Osteoblast (primary cell): Measurements from ENCODE around the gene LRP6. TPM values are rescaled to one million over a fixed set of nuclear protein-coding genes. Genes with fewer than 3 reads are reported as not detected.

Experiments used
- DNase-seq: peaks from one replicate; pipeline ENCODE4 v3.0.0; 2011; ENCODE audit warnings: low spot score, mixed read lengths; ENCODE audit not compliant: insufficient read length; ENCODE audit errors: missing footprints
- H2AFZ ChIP-seq: 2 replicates; pipeline ENCODE4 v1.6.0; 2011; ENCODE audit warnings: mild to moderate bottlenecking, low read length
- H3K27ac ChIP-seq: 2 replicates; pipeline ENCODE4 v1.5.1; 2011; ENCODE audit warnings: mild to moderate bottlenecking, low read depth, low read length, moderate library complexity
- H3K27me3 ChIP-seq: 2 replicates; pipeline ENCODE4 v1.6.0; 2012; ENCODE audit warnings: mild to moderate bottlenecking, control low read depth, inconsistent platforms, low read length, moderate library complexity; ENCODE audit not compliant: insufficient read depth
- H3K36me3 ChIP-seq: 2 replicates; pipeline ENCODE4 v1.5.1; 2011; ENCODE audit warnings: mild to moderate bottlenecking, low read length, control low read depth, moderate library complexity; ENCODE audit not compliant: insufficient read depth
- H3K4me1 ChIP-seq: 2 replicates; pipeline ENCODE4 v1.5.1; 2011; ENCODE audit warnings: mild to moderate bottlenecking, low read length, control low read depth, moderate library complexity; ENCODE audit not compliant: insufficient read depth
- H3K4me2 ChIP-seq: 2 replicates; pipeline ENCODE4 v1.6.0; 2011; ENCODE audit warnings: mild to moderate bottlenecking, low read length; ENCODE audit not compliant: insufficient read depth
- H3K4me3 ChIP-seq: fragments of 200-600 bp; sonication (generic); 3 replicates; pipeline ENCODE4 v1.5.1; 2012; ENCODE audit warnings: mild to moderate bottlenecking, low read length, inconsistent platforms; ENCODE audit not compliant: insufficient read depth
- H3K79me2 ChIP-seq: 2 replicates; pipeline ENCODE4 v1.6.0; 2012; ENCODE audit warnings: mild to moderate bottlenecking, low read length, control low read depth, inconsistent platforms; ENCODE audit not compliant: insufficient read depth
- H3K9me3 ChIP-seq: 2 replicates; pipeline ENCODE4 v1.5.1; 2011; ENCODE audit warnings: low read depth, low read length, control low read depth
- H4K20me1 ChIP-seq: 2 replicates; pipeline ENCODE4 v1.6.0; 2012; ENCODE audit warnings: mild to moderate bottlenecking, low read length, control low read depth; ENCODE audit not compliant: insufficient read depth
- CTCF ChIP-seq: IDR thresholded peaks from 2 replicates; pipeline ENCODE4 v1.5.1; 2011; ENCODE audit warnings: mild to moderate bottlenecking, low read depth, low read length, moderate library complexity; ENCODE audit errors: extremely low read depth
- total RNA-seq: library from RNA; depleted of rRNA; stranded (reverse); fragments of >200 nt; gene quantifications from 2 replicates; pipeline ENCODE4 v1.2.3, GENCODE V29; 2012

LRP6 gene
- total RNA-seq, 1 donor, result 46.7 TPM

- Histone ChIP-seq H2AFZ (no peak overlapping the region), H4K20me1 (no peaks in the 10 kb centered on the region), H3K36me3 (no peaks in the 10 kb centered on the region), H3K4me3 (no peak overlapping the region), H3K4me1 (peaks cover 12% of the 10 kb centered on the region), H3K9me3 (no peaks in the 10 kb centered on the region), H3K79me2 (no peaks in the 10 kb centered on the region), H3K27me3 (no peaks in the 10 kb centered on the region), H3K4me2 (no peak overlapping the region), H3K27ac (no peak overlapping the region)
- TF ChIP-seq CTCF, result no peak
- no peak for DNase-seq
Observed at GRCh38 chr12:12281134-12281533, 14.3 kb upstream of the LRP6 start.

- Histone ChIP-seq H3K27ac (no peak overlapping the region), H3K27me3 (no peaks in the 10 kb centered on the region), H4K20me1 (no peaks in the 10 kb centered on the region), H2AFZ (peak overlapping the region; percentile 17), H3K36me3 (no peaks in the 10 kb centered on the region), H3K4me2 (no peak overlapping the region), H3K4me1 (peaks cover 12% of the 10 kb centered on the region), H3K79me2 (no peaks in the 10 kb centered on the region), H3K4me3 (no peak overlapping the region), H3K9me3 (no peaks in the 10 kb centered on the region)
- no peak for TF ChIP-seq CTCF
- DNase-seq, result no peak
Observed at GRCh38 chr12:12278899-12279298, 12.1 kb upstream of the LRP6 start.

- no peak overlapping the region for H3K27ac ChIP-seq
- no peaks in the 10 kb centered on the region for H4K20me1 ChIP-seq
- no peaks in the 10 kb centered on the region for H3K9me3 ChIP-seq
- H3K4me3 ChIP-seq, result no peak overlapping the region
- no peaks in the 10 kb centered on the region for H3K79me2 ChIP-seq
- no peak overlapping the region for H3K4me2 ChIP-seq
- no peak overlapping the region for H2AFZ ChIP-seq
- H3K36me3 ChIP-seq, result no peaks in the 10 kb centered on the region
- peaks cover 18% of the 10 kb centered on the region for H3K4me1 ChIP-seq
- H3K27me3 ChIP-seq, result no peaks in the 10 kb centered on the region
- no peak for DNase-seq
- TF ChIP-seq CTCF, result no peak
Observed at GRCh38 chr12:12275874-12276273, 9.0 kb upstream of the LRP6 start.

- Histone ChIP-seq H3K27ac (peak overlapping the region; percentile 87), H3K36me3 (no peaks in the 10 kb centered on the region), H3K27me3 (no peaks in the 10 kb centered on the region), H4K20me1 (no peaks in the 10 kb centered on the region), H3K4me1 (peaks cover 14% of the 10 kb centered on the region), H3K4me2 (peak overlapping the region; percentile 60), H2AFZ (peak overlapping the region; percentile 13), H3K79me2 (no peaks in the 10 kb centered on the region), H3K4me3 (no peak overlapping the region), H3K9me3 (no peaks in the 10 kb centered on the region)
- no peak for TF ChIP-seq CTCF
- DNase-seq, result peak; percentile 80
Observed at GRCh38 chr12:12273291-12273957, 6.6 kb upstream of the LRP6 start.
